ENCODE results near the gene KCNV2.

Gene KCNV2

GRCh38 chr9:2723376-2724065 is 6.2 kb downstream of the KCNV2 start:
- no CpG with 5 or more reads among the region's 4 CpGs for WGBS (ENCODE audit: extremely low coverage, insufficient coverage, insufficient read length)
- DNase-seq: no peak

GRCh38 chr9:2725126-2725525 is 7.8 kb downstream of the KCNV2 start:
- WGBS (ENCODE audit: extremely low coverage, insufficient coverage, insufficient read length): no CpG with 5 or more reads among the region's 4 CpGs
- Histone ChIP-seq H2BK12ac (ENCODE audit: low read length) (no peak overlapping the region), H3K18ac (ENCODE audit: low read length) (no peak overlapping the region), H3K4ac (ENCODE audit: low read depth, low read length) (no peak overlapping the region), H3K27me3 (ENCODE audit: insufficient read depth, low read length) (no peaks in the 10 kb centered on the region), H3K36me3 (ENCODE audit: control insufficient read depth in 1 of 2, insufficient read depth in 2 of 2, low read length in 2 of 2) (no peaks in the 10 kb centered on the region), H2BK120ac (ENCODE audit: insufficient read depth, low read length, poor library complexity) (no peak overlapping the region), H3K79me1 (ENCODE audit: low read length) (peaks cover 8% of the 10 kb centered on the region), H3K9ac (ENCODE audit: low read length) (no peak overlapping the region), H3K4me1 (ENCODE audit: control insufficient read depth in 1 of 2, insufficient read depth in 2 of 2, low read length in 2 of 2) (peaks cover 17 to 21% of the 10 kb centered on the region in 2 experiments), H2AFZ (ENCODE audit: insufficient read depth, low read length, poor library complexity) (no peak overlapping the region), H3K27ac (ENCODE audit: low read depth, low read length) (peak overlapping the region; percentile 42), H3K79me2 (ENCODE audit: control insufficient read depth, insufficient read depth, low read length, poor library complexity) (no peaks in the 10 kb centered on the region), H3K4me2 (ENCODE audit: low read length) (no peak overlapping the region), H3K4me3 (ENCODE audit: low read depth, low read length) (no peak overlapping the region), H2BK5ac (ENCODE audit: low read depth, low read length, poor library complexity) (no peak overlapping the region), H4K12ac (ENCODE audit: low read depth, low read length) (no peak overlapping the region), H3K23ac (ENCODE audit: low read length) (no peak overlapping the region), H3K14ac (ENCODE audit: low read length) (no peak overlapping the region), H4K8ac (ENCODE audit: low read depth, low read length) (no peak overlapping the region), H3K9me3 (ENCODE audit: insufficient read depth, low read depth, low read length) (no peaks in the 10 kb centered on the region), H2AK5ac (ENCODE audit: low read length) (no peak overlapping the region), H4K91ac (ENCODE audit: low read depth, low read length) (no peak overlapping the region)
- DNase-seq: peak in 1 of 2 donors; percentile 76

More at GRCh38 chr9:2723376-2724065, 6.2 kb downstream of the KCNV2 start:
- Histone ChIP-seq H2BK5ac (ENCODE audit: low read depth, low read length, poor library complexity) (no peak overlapping the region), H3K27ac (ENCODE audit: low read depth, low read length) (peak overlapping the region; percentile 21), H4K91ac (ENCODE audit: low read depth, low read length) (no peak overlapping the region), H3K4me2 (ENCODE audit: low read length) (no peak overlapping the region), H2AK5ac (ENCODE audit: low read length) (no peak overlapping the region), H2AFZ (ENCODE audit: insufficient read depth, low read length, poor library complexity) (no peak overlapping the region), H3K18ac (ENCODE audit: low read length) (no peak overlapping the region), H3K79me1 (ENCODE audit: low read length) (peaks cover 8% of the 10 kb centered on the region), H3K27me3 (ENCODE audit: insufficient read depth, low read length) (no peaks in the 10 kb centered on the region), H2BK12ac (ENCODE audit: low read length) (no peak overlapping the region), H3K23ac (ENCODE audit: low read length) (no peak overlapping the region), H2BK120ac (ENCODE audit: insufficient read depth, low read length, poor library complexity) (no peak overlapping the region), H4K12ac (ENCODE audit: low read depth, low read length) (no peak overlapping the region), H3K36me3 (ENCODE audit: control insufficient read depth in 1 of 2, insufficient read depth in 2 of 2, low read length in 2 of 2) (peaks cover 0 to 2% of the 10 kb centered on the region in 2 experiments), H3K4ac (ENCODE audit: low read depth, low read length) (no peak overlapping the region), H4K8ac (ENCODE audit: low read depth, low read length) (peak overlapping the region; percentile 7), H3K4me1 (ENCODE audit: control insufficient read depth in 1 of 2, insufficient read depth in 2 of 2, low read length in 2 of 2) (peaks cover 17 to 21% of the 10 kb centered on the region in 2 experiments), H3K79me2 (ENCODE audit: control insufficient read depth, insufficient read depth, low read length, poor library complexity) (no peaks in the 10 kb centered on the region), H3K9ac (ENCODE audit: low read length) (no peak overlapping the region), H3K14ac (ENCODE audit: low read length) (no peak overlapping the region), H3K9me3 (ENCODE audit: insufficient read depth, low read depth, low read length) (peaks cover 4% of the 10 kb centered on the region), H3K4me3 (ENCODE audit: low read depth, low read length) (no peak overlapping the region)

GRCh38 chr9:2725898-2726649 is 8.8 kb downstream of the KCNV2 start:
- Histone ChIP-seq H3K4me1 (ENCODE audit: control insufficient read depth in 1 of 2, insufficient read depth in 2 of 2, low read length in 2 of 2) (peaks cover 17 to 21% of the 10 kb centered on the region in 2 experiments), H2BK5ac (ENCODE audit: low read depth, low read length, poor library complexity) (peak overlapping the region; percentile 26), H3K27me3 (ENCODE audit: insufficient read depth, low read length) (no peaks in the 10 kb centered on the region), H3K14ac (ENCODE audit: low read length) (peak overlapping the region; percentile 89), H3K18ac (ENCODE audit: low read length) (peak overlapping the region; percentile 2), H3K79me2 (ENCODE audit: control insufficient read depth, insufficient read depth, low read length, poor library complexity) (no peaks in the 10 kb centered on the region), H3K36me3 (ENCODE audit: control insufficient read depth in 1 of 2, insufficient read depth in 2 of 2, low read length in 2 of 2) (no peaks in the 10 kb centered on the region), H3K79me1 (ENCODE audit: low read length) (peaks cover 8% of the 10 kb centered on the region), H3K4ac (ENCODE audit: low read depth, low read length) (peak overlapping the region; percentile 59), H2BK120ac (ENCODE audit: insufficient read depth, low read length, poor library complexity) (peak overlapping the region; percentile 88), H3K9me3 (ENCODE audit: insufficient read depth, low read depth, low read length) (no peaks in the 10 kb centered on the region), H2AK5ac (ENCODE audit: low read length) (no peak overlapping the region), H3K9ac (ENCODE audit: low read length) (no peak overlapping the region), H2AFZ (ENCODE audit: insufficient read depth, low read length, poor library complexity) (no peak overlapping the region), H3K23ac (ENCODE audit: low read length) (no peak overlapping the region), H4K12ac (ENCODE audit: low read depth, low read length) (peak overlapping the region; percentile 26), H3K4me3 (ENCODE audit: low read depth, low read length) (no peak overlapping the region), H3K4me2 (ENCODE audit: low read length) (no peak overlapping the region), H3K27ac (ENCODE audit: low read depth, low read length) (peak overlapping the region; percentile 43), H4K8ac (ENCODE audit: low read depth, low read length) (peak overlapping the region; percentile 77), H4K91ac (ENCODE audit: low read depth, low read length) (peak overlapping the region; percentile 84), H2BK12ac (ENCODE audit: low read length) (peak overlapping the region; percentile 92)
- no CpG with 5 or more reads among the region's 4 CpGs for WGBS (ENCODE audit: extremely low coverage, insufficient coverage, insufficient read length)
- DNase-seq: no peak

- peak overlapping the region; percentile 89 for H3K14ac ChIP-seq (ENCODE audit: low read length)
- H3K4me1 ChIP-seq (ENCODE audit: control insufficient read depth in 1 of 2, insufficient read depth in 2 of 2, low read length in 2 of 2): peaks cover 17 to 21% of the 10 kb centered on the region in 2 experiments
- no peaks in the 10 kb centered on the region for H3K9me3 ChIP-seq (ENCODE audit: insufficient read depth, low read depth, low read length)
- peak overlapping the region; percentile 84 for H4K91ac ChIP-seq (ENCODE audit: low read depth, low read length)
- H2AK5ac ChIP-seq (ENCODE audit: low read length): no peak overlapping the region
- no peak overlapping the region for H3K9ac ChIP-seq (ENCODE audit: low read length)
- no peaks in the 10 kb centered on the region for H3K36me3 ChIP-seq (ENCODE audit: control insufficient read depth in 1 of 2, insufficient read depth in 2 of 2, low read length in 2 of 2)
- H4K8ac ChIP-seq (ENCODE audit: low read depth, low read length): peak overlapping the region; percentile 77
- H2BK12ac ChIP-seq (ENCODE audit: low read length): peak overlapping the region; percentile 92
- H3K27me3 ChIP-seq (ENCODE audit: insufficient read depth, low read length): no peaks in the 10 kb centered on the region
- H3K18ac ChIP-seq (ENCODE audit: low read length): peak overlapping the region; percentile 2
- no peak overlapping the region for H2AFZ ChIP-seq (ENCODE audit: insufficient read depth, low read length, poor library complexity)
- peak overlapping the region; percentile 88 for H2BK120ac ChIP-seq (ENCODE audit: insufficient read depth, low read length, poor library complexity)
- no peak overlapping the region for H3K4me2 ChIP-seq (ENCODE audit: low read length)
- no peak for DNase-seq
- no peaks in the 10 kb centered on the region for H3K79me2 ChIP-seq (ENCODE audit: control insufficient read depth, insufficient read depth, low read length, poor library complexity)
- peaks cover 8% of the 10 kb centered on the region for H3K79me1 ChIP-seq (ENCODE audit: low read length)
- peak overlapping the region; percentile 43 for H3K27ac ChIP-seq (ENCODE audit: low read depth, low read length)
- no CpG with 5 or more reads among the region's 13 CpGs for WGBS (ENCODE audit: extremely low coverage, insufficient coverage, insufficient read length)
- H4K12ac ChIP-seq (ENCODE audit: low read depth, low read length): peak overlapping the region; percentile 26
- no peak overlapping the region for H3K4me3 ChIP-seq (ENCODE audit: low read depth, low read length)
- peak overlapping the region; percentile 26 for H2BK5ac ChIP-seq (ENCODE audit: low read depth, low read length, poor library complexity)
- H3K23ac ChIP-seq (ENCODE audit: low read length): no peak overlapping the region
- peak overlapping the region; percentile 59 for H3K4ac ChIP-seq (ENCODE audit: low read depth, low read length)
Observed at GRCh38 chr9:2726650-2727340, 9.5 kb downstream of the KCNV2 start.
